Measurements from ENCODE around the gene PTPRN2. TPM values are rescaled to one million over a fixed set of nuclear protein-coding genes. Genes with fewer than 3 reads are reported as not detected.

Gene PTPRN2
- total and polyA plus RNA-seq, 2 of the 8 experiments (the other 6 are each of a cell fraction or from before 2014, with no cell fraction given) = 2.6 to 4.5 TPM

- H2AFZ ChIP-seq (ENCODE audit: low read length) = no peak overlapping the region
- H2BK15ac ChIP-seq (ENCODE audit: low read length) = no peak overlapping the region
- H3K56ac ChIP-seq (replicated peaks; ENCODE audit: insufficient read length, low read depth, low read length) = no peak overlapping the region
- no peak overlapping the region for H3K27ac ChIP-seq (ENCODE audit: low read depth, low read length)
- H3K36me3 ChIP-seq (ENCODE audit: control insufficient read depth in 2 of 4, insufficient read depth in 4 of 4, low read length in 3 of 4) = no peaks in the 10 kb centered on the region
- H3K79me1 ChIP-seq (ENCODE audit: low read depth, low read length) = no peaks in the 10 kb centered on the region
- peaks cover 0 to 9% of the 10 kb centered on the region in 2 experiments; a peak in 1 of 4 replicates for H3K9me3 ChIP-seq (ENCODE audit: insufficient read depth in 2 of 2, low read depth in 1 of 2, low read length in 1 of 2)
- H4K5ac ChIP-seq (ENCODE audit: insufficient read length, low read depth, low read length) = no peak overlapping the region
- no peaks in the 10 kb centered on the region for H3K79me2 ChIP-seq (ENCODE audit: control insufficient read depth in 1 of 2, insufficient read depth in 2 of 2, low read length in 2 of 2)
- H2BK20ac ChIP-seq (ENCODE audit: low read length) = no peak overlapping the region
- no peak overlapping the region for H2BK12ac ChIP-seq (ENCODE audit: low read depth, low read length)
- H3K23ac ChIP-seq (ENCODE audit: insufficient read length) = no peak overlapping the region
- H3K14ac ChIP-seq (ENCODE audit: insufficient read length) = no peak overlapping the region
- H4K8ac ChIP-seq (ENCODE audit: extremely low read depth, insufficient read depth, low read length) = no peak overlapping the region
- CTCF ChIA-PET (ENCODE audit: partially characterized antibody) = interaction anchor here (0.6 to 1.1 kb wide), 6 partner anchors 17 to 789 kb away, joined by 3 to 4 read pairs (median 3); no protein-coding TSS in a partner anchor
- no peak overlapping the region for H3K18ac ChIP-seq (ENCODE audit: extremely low read depth, low read length)
- no peak overlapping the region for H2BK120ac ChIP-seq (replicated peaks; ENCODE audit: low read depth, low read length)
- H2BK5ac ChIP-seq (ENCODE audit: low read depth, low read length) = no peak overlapping the region
- DNase-seq (ENCODE audit: low read depth in 1 of 2, low spot score in 2 of 2) = no peak
- POLR2A ChIA-PET (ENCODE audit: partially characterized antibody) = no interaction called here
- no peak overlapping the region for H3K9ac ChIP-seq (replicated peaks in 1 of 4; ENCODE audit: extremely low read depth in 1 of 4, low read depth in 3 of 4, low read length in 3 of 4)
- no peak overlapping the region for H3K4ac ChIP-seq (replicated peaks; ENCODE audit: insufficient read length, low read depth, low read length)
- H3K4me2 ChIP-seq (ENCODE audit: insufficient read depth in 1 of 2, low read depth in 2 of 2, low read length in 2 of 2) = no peak overlapping the region
- no peak for FAIRE-seq
- H4K20me1 ChIP-seq (replicated peaks in 1 of 2; ENCODE audit: control insufficient read depth in 1 of 2, insufficient read depth in 2 of 2, low read length in 2 of 2) = peaks cover 0 to 4% of the 10 kb centered on the region in 2 experiments
- H3K4me1 ChIP-seq (replicated peaks in 1 of 4; ENCODE audit: control insufficient read depth in 3 of 4, insufficient read depth in 4 of 4, low read length in 3 of 4) = no peaks in the 10 kb centered on the region; a peak in 1 of 7 replicates
- H4K91ac ChIP-seq (replicated peaks; ENCODE audit: insufficient read length, low read length) = no peak overlapping the region
- H3K4me3 ChIP-seq (ENCODE audit: extremely low read depth in 1 of 4, insufficient read depth in 2 of 4, low read depth in 3 of 4, low read length in 4 of 4) = no peak overlapping the region
- no peak overlapping the region for H2AK5ac ChIP-seq (ENCODE audit: low read depth, low read length)
- WGBS, 2 experiments (ENCODE audit: extremely low coverage in 1 of 2, insufficient coverage in 1 of 2, insufficient read length in 1 of 2, insufficient replicate concordance in 2 of 2, low coverage in 1 of 2, low lambda C conversion rate in 2 of 2, missing lambda C conversion rate in 1 of 2) = 93% methylated on average over 6 of the region's 6 CpGs; no CpG with 5 or more reads in 1 of the 2 experiments
- peaks cover 6% of the 10 kb centered on the region; the same call in 1 of the 2 replicates for H3K23me2 ChIP-seq (ENCODE audit: low read depth, low read length)
- no peaks in the 10 kb centered on the region; a peak in 1 of 7 replicates for H3K27me3 ChIP-seq (replicated peaks in 1 of 4; ENCODE audit: control insufficient read depth in 3 of 4, extremely low read depth in 1 of 4, insufficient read depth in 3 of 4, low read length in 3 of 4)
- TF ChIP-seq FOSL1 (IDR thresholded peaks at IDR 0.05; ENCODE audit: insufficient read depth, low read depth, low read length) (no peak), TEAD4 (IDR thresholded peaks at IDR 0.05; ENCODE audit: low read depth, low read length) (no peak), TBP (IDR thresholded peaks at IDR 0.05; ENCODE audit: low read depth, low read length) (no peak), KDM1A (IDR thresholded peaks at IDR 0.05; ENCODE audit: borderline replicate concordance, low read length) (no peak), CHD1 (IDR thresholded peaks at IDR 0.05; ENCODE audit: low read depth, low read length) (no peak), EP300 (IDR thresholded peaks at IDR 0.05; ENCODE audit: borderline replicate concordance in 1 of 2, low read depth in 2 of 2, low read length in 2 of 2) (no peak), JUN (IDR thresholded peaks at IDR 0.05; ENCODE audit: low read depth, low read length) (no peak), SIRT6 (IDR thresholded peaks at IDR 0.05; ENCODE audit: low read length) (no peak), RXRA (IDR thresholded peaks at IDR 0.05; ENCODE audit: insufficient read depth, low read depth, low read length) (no peak), E2F6 (IDR thresholded peaks at IDR 0.05) (no peak), TAF7 (optimal IDR thresholded peaks at IDR 0.05; ENCODE audit: borderline replicate concordance, low read depth, low read length) (no peak), SIN3A (conservative IDR thresholded peaks at IDR 0.05 in 1 of 2, IDR thresholded peaks at IDR 0.05 in 1 of 2; ENCODE audit: low read depth in 1 of 2, low read length in 2 of 2) (no peak), CEBPB (IDR thresholded peaks at IDR 0.05; ENCODE audit: low read depth, low read length) (no peak), RBBP5 (IDR thresholded peaks at IDR 0.05; ENCODE audit: borderline replicate concordance, low read depth, low read length) (no peak)
Observed at GRCh38 chr7:158460665-158461064, 127.0 kb downstream of the PTPRN2 start.

All from H1 (cell line).